Karpas-422 (cell line): ENCODE data around the gene EPHA4. TPM values are rescaled to one million over a fixed set of nuclear protein-coding genes. Genes with fewer than 3 reads are reported as not detected.

Experiments
- DNase-seq: peaks from one replicate; pipeline ENCODE4 v3.0.0-alpha.2; 2015
- H2AFZ ChIP-seq: fragments of 200-600 bp; sonication (generic); 2 replicates; pipeline ENCODE4 v1.6.1; 2014; ENCODE audit warnings: antibody characterized with exemption, low read length, mixed read lengths
- H3K27ac ChIP-seq: fragments of 200-600 bp; sonication (generic); 2 replicates; pipeline ENCODE4 v1.5.1; 2014; ENCODE audit warnings: mild to moderate bottlenecking, low read length, moderate library complexity
- H3K27me3 ChIP-seq: fragments of 200-600 bp; sonication (generic); 2 replicates; pipeline ENCODE4 v1.6.1; 2014; ENCODE audit warnings: low read length, mixed read lengths
- H3K36me3 ChIP-seq: fragments of 200-600 bp; sonication (generic); 2 replicates; pipeline ENCODE4 v1.6.1; 2014; ENCODE audit warnings: low read length, mixed read lengths; ENCODE audit not compliant: insufficient read depth
- H3K4me1 ChIP-seq: fragments of 200-600 bp; sonication (generic); 2 replicates; pipeline ENCODE4 v1.6.1; 2014; ENCODE audit warnings: mild to moderate bottlenecking, low read length, mixed read lengths
- H3K4me2 ChIP-seq: fragments of 200-600 bp; sonication (generic); 2 replicates; pipeline ENCODE4 v1.6.1; 2014; ENCODE audit warnings: low read length, low read depth, mild to moderate bottlenecking; ENCODE audit not compliant: poor library complexity, severe bottlenecking
- H3K4me3 ChIP-seq: fragments of 200-600 bp; sonication (generic); 2 replicates; pipeline ENCODE4 v1.5.1; 2014; ENCODE audit warnings: mild to moderate bottlenecking, antibody characterized with exemption, low read length, mixed read lengths
- H3K79me2 ChIP-seq: fragments of 200-600 bp; sonication (generic); 2 replicates; pipeline ENCODE4 v1.6.1; 2014; ENCODE audit warnings: mild to moderate bottlenecking, low read length, mixed read lengths
- H3K9ac ChIP-seq: fragments of 200-600 bp; sonication (generic); 2 replicates; pipeline ENCODE4 v1.6.0; 2014; ENCODE audit warnings: low read length
- H3K9me2 ChIP-seq: fragments of 200-600 bp; sonication (generic), shearing (Covaris generic); replicated peaks from 2 replicates; pipeline ENCODE4 v1.6.0; 2014; ENCODE audit warnings: mild to moderate bottlenecking, low read length, moderate library complexity; ENCODE audit not compliant: insufficient read depth
- H3K9me3 ChIP-seq: fragments of 300-700, 200-600 bp; sonication (generic); 2 replicates; pipeline ENCODE4 v1.6.1; 2014; ENCODE audit warnings: low read length, mixed read lengths
- H4K20me1 ChIP-seq: fragments of 200-600 bp; sonication (generic); 2 replicates; pipeline ENCODE4 v1.6.1; 2014; ENCODE audit warnings: mild to moderate bottlenecking, antibody characterized with exemption, low read length, low read depth; ENCODE audit not compliant: insufficient read depth
- total RNA-seq: library from RNA; depleted of rRNA; stranded (reverse); fragments of >200 nt; shearing (Covaris generic); gene quantifications from 2 replicates; pipeline ENCODE4 v1.2.3, GENCODE V29; 2014; ENCODE audit warnings: low replicate concordance

Gene EPHA4
- total RNA-seq, 1 experiment from 2014 or later: not detected

DNA sequence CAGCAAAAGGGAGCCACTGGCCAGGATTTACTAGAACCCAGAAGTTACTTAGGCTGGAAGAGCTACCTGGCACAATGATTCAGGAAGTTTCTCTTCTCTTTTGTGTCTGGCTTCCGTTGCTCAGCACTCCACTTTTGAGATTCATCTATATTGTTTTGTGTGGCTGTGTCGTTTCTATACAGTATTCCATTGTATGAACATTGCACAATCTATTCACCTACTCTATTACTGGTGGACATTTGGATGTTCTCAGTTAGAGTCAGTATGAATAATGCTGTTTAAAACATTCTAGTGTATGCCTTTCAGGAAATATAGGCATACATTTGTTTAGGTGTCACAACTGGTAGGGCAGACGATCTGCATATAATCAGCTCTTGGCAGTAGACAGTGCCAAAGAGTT is 36.3 kb upstream of the EPHA4 start:
- no peaks in the 10 kb centered on the region for H4K20me1 ChIP-seq
- H3K4me2 ChIP-seq: no peak overlapping the region
- H3K9me3 ChIP-seq: no peaks in the 10 kb centered on the region
- H3K9me2 ChIP-seq: no peaks in the 10 kb centered on the region
- no peak overlapping the region for H2AFZ ChIP-seq
- H3K79me2 ChIP-seq: no peaks in the 10 kb centered on the region
- H3K4me1 ChIP-seq: no peaks in the 10 kb centered on the region
- H3K27me3 ChIP-seq: no peaks in the 10 kb centered on the region
- no peaks in the 10 kb centered on the region for H3K36me3 ChIP-seq
- no peak overlapping the region for H3K27ac ChIP-seq
- H3K4me3 ChIP-seq: no peak overlapping the region
- DNase-seq: no peak
- no peak overlapping the region for H3K9ac ChIP-seq

DNA sequence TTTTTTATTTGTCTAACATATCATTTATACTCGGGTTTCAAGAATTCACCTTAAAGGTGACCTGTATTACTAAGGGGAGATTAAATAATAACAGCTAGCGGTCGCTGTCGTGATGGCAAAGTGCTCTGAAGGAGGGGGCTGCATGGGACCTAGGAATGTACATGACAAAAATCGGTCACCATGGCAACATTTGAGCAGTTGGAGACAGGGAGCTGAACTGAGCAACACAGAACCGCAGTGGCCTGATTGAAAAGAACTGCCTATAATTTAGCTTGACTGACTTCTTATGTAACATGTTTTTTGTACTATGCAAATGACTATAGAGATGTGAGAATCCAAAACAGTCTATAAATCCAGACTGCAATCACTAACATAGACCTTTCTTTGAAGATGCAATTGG is 34.3 kb upstream of the EPHA4 start:
- Histone ChIP-seq H3K9me3 (no peaks in the 10 kb centered on the region), H3K9ac (no peak overlapping the region), H3K4me3 (no peak overlapping the region), H3K4me1 (no peaks in the 10 kb centered on the region), H3K4me2 (no peak overlapping the region), H3K9me2 (no peaks in the 10 kb centered on the region), H3K36me3 (no peaks in the 10 kb centered on the region), H2AFZ (no peak overlapping the region), H3K79me2 (no peaks in the 10 kb centered on the region), H3K27ac (no peak overlapping the region), H4K20me1 (no peaks in the 10 kb centered on the region), H3K27me3 (no peaks in the 10 kb centered on the region)
- no peak for DNase-seq

DNA sequence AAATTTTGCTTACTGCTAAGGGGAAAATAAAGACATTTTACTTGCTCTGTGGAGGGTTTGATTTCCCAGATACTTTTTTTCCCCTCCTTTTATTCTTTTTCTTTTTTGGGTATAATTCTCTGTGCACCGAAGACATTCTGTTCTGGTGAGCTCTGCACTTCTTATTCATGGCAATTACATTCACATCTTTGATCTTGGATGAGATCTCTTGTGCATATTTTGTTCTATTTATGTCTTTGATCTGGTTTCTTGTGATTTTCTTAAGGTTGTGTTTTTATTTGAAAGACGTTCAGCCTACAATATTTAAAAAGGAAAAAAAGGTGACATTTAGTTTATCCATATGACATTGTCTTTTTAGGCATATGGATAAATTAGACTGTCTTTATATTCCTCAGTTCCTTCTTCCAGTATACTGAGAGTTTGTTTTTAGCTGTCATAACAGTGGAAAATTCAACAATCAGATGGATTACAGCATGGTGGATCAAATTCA is 33.7 kb upstream of the EPHA4 start:
- Histone ChIP-seq H3K9ac (no peak overlapping the region), H3K27me3 (no peaks in the 10 kb centered on the region)

DNA sequence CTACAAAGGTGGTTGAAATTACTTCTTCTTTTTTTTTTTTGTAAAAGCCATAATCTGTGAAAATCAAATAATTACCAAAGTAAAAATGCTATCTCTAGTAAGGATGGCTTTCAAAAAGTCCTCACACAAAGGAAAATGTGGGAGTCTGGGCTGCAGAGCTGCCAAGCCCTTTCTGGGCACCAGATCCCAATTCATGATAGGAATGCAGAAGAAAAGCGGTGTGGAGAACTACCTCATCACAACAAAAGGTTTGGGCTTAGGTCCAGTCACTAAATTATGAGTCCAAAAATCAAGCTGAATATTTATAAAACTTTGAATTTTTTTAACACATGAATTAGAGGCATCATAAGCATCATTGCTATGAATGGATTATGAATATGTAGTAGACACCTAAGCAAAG is 30.8 kb upstream of the EPHA4 start:
- DNase-seq: no peak
- no peaks in the 10 kb centered on the region for H3K4me1 ChIP-seq
- no peaks in the 10 kb centered on the region for H3K9me3 ChIP-seq
- H2AFZ ChIP-seq: no peak overlapping the region
- no peaks in the 10 kb centered on the region for H3K9me2 ChIP-seq
- H3K27me3 ChIP-seq: no peaks in the 10 kb centered on the region
- no peak overlapping the region for H3K9ac ChIP-seq
- H3K27ac ChIP-seq: no peak overlapping the region
- no peaks in the 10 kb centered on the region for H4K20me1 ChIP-seq
- no peaks in the 10 kb centered on the region for H3K79me2 ChIP-seq
- no peak overlapping the region for H3K4me2 ChIP-seq
- H3K36me3 ChIP-seq: no peaks in the 10 kb centered on the region
- H3K4me3 ChIP-seq: no peak overlapping the region

More for the DNA sequence above, 33.7 kb upstream of the EPHA4 start:
- Histone ChIP-seq H3K4me1 (no peaks in the 10 kb centered on the region), H3K36me3 (no peaks in the 10 kb centered on the region), H4K20me1 (no peaks in the 10 kb centered on the region), H3K9me2 (no peaks in the 10 kb centered on the region), H3K4me3 (no peak overlapping the region), H3K4me2 (no peak overlapping the region), H3K9me3 (no peaks in the 10 kb centered on the region), H3K27ac (no peak overlapping the region), H3K79me2 (no peaks in the 10 kb centered on the region), H2AFZ (no peak overlapping the region)
- DNase-seq: no peak

DNA sequence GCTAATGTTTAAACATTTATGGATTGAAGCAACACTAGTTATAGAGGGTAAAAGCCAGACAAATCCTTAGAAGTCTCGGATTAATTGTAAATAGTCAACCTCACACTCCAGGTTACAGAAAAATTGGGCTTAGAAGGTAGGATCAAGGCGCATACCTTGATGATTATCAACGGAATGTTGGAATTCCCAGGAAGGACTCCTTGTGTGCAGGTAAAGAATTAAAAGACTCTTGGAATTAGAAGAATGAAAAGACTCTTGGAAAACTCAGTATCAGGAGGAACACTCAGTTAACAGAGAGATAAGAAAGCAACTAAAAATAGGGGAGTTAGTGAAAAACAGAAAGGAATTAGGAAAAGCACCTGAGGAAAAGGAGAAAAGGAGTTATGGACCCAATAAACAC is 29.3 kb upstream of the EPHA4 start:
- H3K9ac ChIP-seq: no peak overlapping the region
- H3K9me3 ChIP-seq: no peaks in the 10 kb centered on the region
- no peaks in the 10 kb centered on the region for H4K20me1 ChIP-seq
- H3K27me3 ChIP-seq: no peaks in the 10 kb centered on the region
- H3K4me2 ChIP-seq: no peak overlapping the region
- no peaks in the 10 kb centered on the region for H3K36me3 ChIP-seq
- no peak overlapping the region for H2AFZ ChIP-seq
- no peak for DNase-seq
- no peaks in the 10 kb centered on the region for H3K4me1 ChIP-seq
- no peaks in the 10 kb centered on the region for H3K79me2 ChIP-seq
- no peak overlapping the region for H3K4me3 ChIP-seq
- H3K27ac ChIP-seq: no peak overlapping the region
- H3K9me2 ChIP-seq: no peaks in the 10 kb centered on the region

DNA sequence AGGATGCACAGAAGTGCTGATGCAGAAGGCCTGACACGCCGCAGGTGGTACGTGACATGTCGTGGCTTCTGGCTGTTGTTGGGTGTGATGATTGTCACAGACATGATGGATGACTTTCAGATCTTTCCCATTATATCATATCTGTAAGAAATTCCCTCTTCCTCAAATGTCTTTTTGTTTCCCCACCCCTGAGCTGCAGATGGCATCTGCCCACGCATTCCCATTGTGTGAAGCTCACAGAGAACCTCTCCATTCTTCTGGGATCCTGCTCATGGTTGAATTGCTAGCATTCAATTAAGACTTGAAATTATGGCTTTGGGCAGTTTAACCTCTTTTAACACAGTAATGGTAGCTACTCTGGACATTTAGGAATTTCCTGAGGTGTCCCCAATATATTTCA is 28.3 kb upstream of the EPHA4 start:
- Histone ChIP-seq H3K79me2 (no peaks in the 10 kb centered on the region), H4K20me1 (no peaks in the 10 kb centered on the region), H3K9ac (no peak overlapping the region), H3K27ac (no peak overlapping the region), H3K4me3 (no peak overlapping the region), H3K9me3 (no peaks in the 10 kb centered on the region), H2AFZ (no peak overlapping the region), H3K9me2 (no peaks in the 10 kb centered on the region), H3K27me3 (no peaks in the 10 kb centered on the region), H3K4me1 (no peaks in the 10 kb centered on the region), H3K4me2 (no peak overlapping the region), H3K36me3 (no peaks in the 10 kb centered on the region)
- no peak for DNase-seq

DNA sequence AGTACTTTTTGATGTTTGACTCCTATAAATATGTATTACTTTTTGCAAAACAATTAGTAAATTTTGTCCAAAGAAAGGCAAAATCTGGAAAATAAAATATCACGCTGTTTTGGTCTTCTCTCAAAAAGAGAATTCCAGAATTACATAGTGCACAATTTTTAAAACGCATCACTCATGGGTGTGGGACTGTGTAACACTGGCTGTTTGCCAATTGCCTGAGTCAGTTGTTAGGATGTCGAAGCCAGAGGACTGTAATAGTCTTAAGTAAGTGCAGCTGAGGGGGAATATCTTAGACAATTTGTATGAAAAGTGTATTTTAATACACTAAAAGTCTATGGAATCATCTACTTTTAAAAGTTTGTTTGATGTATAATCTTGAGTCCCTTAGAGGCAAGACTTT is 24.1 kb upstream of the EPHA4 start:
- Histone ChIP-seq H3K27ac (no peak overlapping the region), H3K9ac (no peak overlapping the region), H3K27me3 (no peaks in the 10 kb centered on the region), H3K9me3 (no peaks in the 10 kb centered on the region), H3K4me2 (no peak overlapping the region), H3K9me2 (no peaks in the 10 kb centered on the region), H3K36me3 (no peaks in the 10 kb centered on the region), H3K4me1 (no peaks in the 10 kb centered on the region), H2AFZ (no peak overlapping the region), H4K20me1 (no peaks in the 10 kb centered on the region), H3K4me3 (no peak overlapping the region), H3K79me2 (no peaks in the 10 kb centered on the region)
- no peak for DNase-seq

DNA sequence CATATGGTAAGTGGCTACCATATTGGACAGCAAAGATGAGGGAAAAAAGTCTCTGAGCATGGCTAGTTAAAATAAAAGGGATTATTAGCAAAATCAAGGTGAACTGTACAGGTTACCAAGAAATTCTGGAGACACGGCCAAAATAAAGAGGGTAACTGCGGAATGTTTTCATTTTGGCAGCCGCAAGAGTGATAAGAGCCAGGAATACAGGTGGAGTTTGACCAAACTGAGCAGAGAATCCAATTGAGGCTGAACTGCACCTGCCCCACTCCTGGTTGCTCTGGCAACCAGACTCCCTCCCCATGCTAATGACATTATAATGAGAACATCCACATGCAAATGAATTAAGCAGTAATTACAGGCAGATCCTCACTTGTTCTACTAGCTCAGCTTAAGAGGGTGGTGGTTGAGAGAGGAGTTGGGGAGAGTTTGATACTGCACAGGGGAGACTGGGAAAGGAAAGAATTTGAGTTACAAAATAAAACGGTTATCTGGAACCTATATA is 18.8 kb upstream of the EPHA4 start:
- Histone ChIP-seq H3K79me2 (no peaks in the 10 kb centered on the region), H3K4me2 (no peak overlapping the region), H3K9me3 (no peaks in the 10 kb centered on the region), H3K36me3 (no peaks in the 10 kb centered on the region), H3K4me3 (no peak overlapping the region), H4K20me1 (no peaks in the 10 kb centered on the region), H3K9ac (no peak overlapping the region), H3K27ac (no peak overlapping the region), H3K9me2 (no peaks in the 10 kb centered on the region), H2AFZ (no peak overlapping the region), H3K4me1 (no peaks in the 10 kb centered on the region), H3K27me3 (no peaks in the 10 kb centered on the region)
- DNase-seq: no peak

DNA sequence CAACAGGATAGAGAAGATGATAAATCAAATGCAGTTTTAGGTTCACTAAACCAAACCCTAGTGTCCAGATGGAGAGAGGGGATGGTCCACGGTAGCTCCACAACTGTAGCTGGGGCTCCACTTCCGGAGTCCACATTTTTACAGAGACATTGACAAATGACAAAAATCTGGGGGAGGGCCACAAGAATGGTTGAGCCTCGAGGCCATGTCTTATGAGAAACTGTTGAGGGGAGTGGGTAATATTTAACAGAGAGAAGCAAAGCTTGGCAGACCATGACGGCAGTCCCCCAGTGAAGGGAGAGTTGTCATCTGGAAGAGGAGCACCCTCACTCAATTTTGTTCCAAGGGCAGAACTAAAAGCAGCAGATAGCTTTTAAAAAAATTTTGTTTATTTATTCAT is 17.6 kb upstream of the EPHA4 start:
- no peak overlapping the region for H3K4me3 ChIP-seq
- H3K79me2 ChIP-seq: no peaks in the 10 kb centered on the region
- H3K9me2 ChIP-seq: no peaks in the 10 kb centered on the region
- no peak overlapping the region for H2AFZ ChIP-seq
- H3K9ac ChIP-seq: no peak overlapping the region
- H3K36me3 ChIP-seq: no peaks in the 10 kb centered on the region
- no peaks in the 10 kb centered on the region for H3K9me3 ChIP-seq
- H3K27me3 ChIP-seq: no peaks in the 10 kb centered on the region
- H3K27ac ChIP-seq: no peak overlapping the region
- no peaks in the 10 kb centered on the region for H3K4me1 ChIP-seq
- no peak for DNase-seq
- no peaks in the 10 kb centered on the region for H4K20me1 ChIP-seq
- H3K4me2 ChIP-seq: no peak overlapping the region
